H9 (cell line): ENCODE measurements around the gene ABHD1. TPM values are rescaled to one million over a fixed set of nuclear protein-coding genes. Genes with fewer than 3 reads are reported as not detected.
A peak's percentile ranks its signal among the peaks of the same experiment; 100 is the strongest.

Experiments used
- DNase-seq: peaks from one replicate; pipeline ENCODE4 v3.0.0-alpha.2; 2017
- H2AFZ ChIP-seq: one replicate; pipeline ENCODE4 v1.6.1; 2013; ENCODE audit warnings: mild to moderate bottlenecking, low read length, control low read depth, moderate library complexity
- H2AK5ac ChIP-seq: 2 replicates; pipeline ENCODE4 v1.6.1; 2013; ENCODE audit warnings: low read length, control low read depth, mixed read lengths; ENCODE audit not compliant: insufficient read length
- H2BK120ac ChIP-seq: one replicate; pipeline ENCODE4 v1.6.1; 2013; ENCODE audit warnings: low read depth, mild to moderate bottlenecking, low read length, control low read depth, inconsistent platforms; ENCODE audit not compliant: poor library complexity, severe bottlenecking
- H2BK12ac ChIP-seq: 2 replicates; pipeline ENCODE4 v1.6.1; 2013; ENCODE audit warnings: low read length, control low read depth, mixed read lengths, low read depth; ENCODE audit not compliant: insufficient read length
- H2BK15ac ChIP-seq: 2 replicates; pipeline ENCODE4 v1.6.1; 2013; ENCODE audit warnings: low read depth, low read length, control low read depth
- H2BK20ac ChIP-seq: one replicate; pipeline ENCODE4 v1.6.1; 2013; ENCODE audit warnings: low read depth, mild to moderate bottlenecking, low read length, control low read depth, inconsistent platforms; ENCODE audit not compliant: poor library complexity, severe bottlenecking
- H2BK5ac ChIP-seq: 2 replicates; pipeline ENCODE4 v1.6.1; 2013; ENCODE audit warnings: low read length, control low read depth, mixed read lengths; ENCODE audit not compliant: insufficient read length
- H3K14ac ChIP-seq: 2 replicates; pipeline ENCODE4 v1.6.1; 2013; ENCODE audit warnings: low read length, control low read depth; ENCODE audit not compliant: insufficient read depth
- H3K18ac ChIP-seq: 2 replicates; pipeline ENCODE4 v1.6.1; 2013; ENCODE audit warnings: low read depth, mild to moderate bottlenecking, mixed read lengths, low read length, control low read depth; ENCODE audit not compliant: insufficient read length
- H3K23ac ChIP-seq: 2 replicates; pipeline ENCODE4 v1.6.1; 2013; ENCODE audit warnings: low read length, control low read depth, mixed read lengths, low read depth; ENCODE audit not compliant: insufficient read length
- H3K23me2 ChIP-seq: 2 replicates; pipeline ENCODE4 v1.6.1; 2013; ENCODE audit warnings: low read depth, mild to moderate bottlenecking, mixed read lengths, low read length, control low read depth; ENCODE audit not compliant: insufficient read length, poor library complexity, severe bottlenecking
- H3K27ac ChIP-seq: 2 replicates; pipeline ENCODE4 v1.5.1; 2013; ENCODE audit warnings: low read length, control low read depth, mixed read lengths, low read depth; ENCODE audit not compliant: insufficient read length
- H3K27me3 ChIP-seq: 2 replicates; pipeline ENCODE4 v1.6.1; 2013; ENCODE audit warnings: low read length, control low read depth, inconsistent platforms; ENCODE audit not compliant: insufficient read depth
- H3K4ac ChIP-seq: 2 replicates; pipeline ENCODE4 v1.6.1; 2013; ENCODE audit warnings: low read depth, mild to moderate bottlenecking, control low read depth, inconsistent platforms, low read length, moderate library complexity
- H3K4me1 ChIP-seq: 2 replicates; pipeline ENCODE4 v1.6.1; 2013; ENCODE audit warnings: low read length, control low read depth, inconsistent platforms; ENCODE audit not compliant: insufficient read depth
- H3K4me2 ChIP-seq: 2 replicates; pipeline ENCODE4 v1.6.1; 2013; ENCODE audit warnings: low read length, control low read depth, mixed read lengths; ENCODE audit not compliant: insufficient read length, insufficient read depth
- H3K56ac ChIP-seq: 2 replicates; pipeline ENCODE4 v1.6.1; 2013; ENCODE audit warnings: low read depth, mild to moderate bottlenecking, mixed read lengths, low read length, control low read depth; ENCODE audit not compliant: insufficient read length
- H3K79me1 ChIP-seq: 2 replicates; pipeline ENCODE4 v1.6.1; 2013; ENCODE audit warnings: low read depth, mild to moderate bottlenecking, moderate library complexity, low read length, control low read depth, inconsistent platforms; ENCODE audit not compliant: insufficient read depth, poor library complexity, severe bottlenecking
- H3K79me2 ChIP-seq: 2 replicates; pipeline ENCODE4 v1.6.1; 2013; ENCODE audit warnings: low read length, control low read depth, inconsistent platforms; ENCODE audit not compliant: insufficient read depth
- H3K9ac ChIP-seq: 2 replicates; pipeline ENCODE4 v1.6.1; 2013; ENCODE audit warnings: low read length, control low read depth, mixed read lengths; ENCODE audit not compliant: insufficient read length; ENCODE audit errors: extremely low read depth
- H3K9me3 ChIP-seq: one replicate; pipeline ENCODE4 v1.6.1; 2013; ENCODE audit warnings: low read depth, low read length, inconsistent platforms; ENCODE audit not compliant: control insufficient read depth
- H3T11ph ChIP-seq: one replicate; pipeline ENCODE4 v1.6.1; 2013; ENCODE audit warnings: mild to moderate bottlenecking, low read length, control low read depth, inconsistent platforms
- H4K20me1 ChIP-seq: one replicate; pipeline ENCODE4 v1.6.1; 2013; ENCODE audit not compliant: control insufficient read depth, insufficient read length, insufficient read depth
- H4K5ac ChIP-seq: 2 replicates; pipeline ENCODE4 v1.6.1; 2013; ENCODE audit warnings: low read depth, mild to moderate bottlenecking, mixed read lengths, low read length, control low read depth; ENCODE audit not compliant: insufficient read length
- H4K8ac ChIP-seq: replicated peaks from 2 replicates; pipeline ENCODE4 v1.6.1; 2013; ENCODE audit warnings: low read length, control low read depth, mixed read lengths, low read depth; ENCODE audit not compliant: insufficient read length
- H4K91ac ChIP-seq: 2 replicates; pipeline ENCODE4 v1.6.1; 2013; ENCODE audit warnings: low read depth, mild to moderate bottlenecking, moderate library complexity, mixed read lengths, low read length, control low read depth; ENCODE audit not compliant: insufficient read length
- H3K27ac Mint-ChIP-seq, 3 experiments: 2 replicates in 2 of 3; 3 replicates in 1 of 3; pipeline ENCODE4 v1.8.0; 2020 to 2021; ENCODE audit warnings: mixed read lengths in 3 of 3, mild to moderate bottlenecking in 1 of 3, moderate library complexity in 1 of 3
- H3K27me3 Mint-ChIP-seq: 2 replicates; pipeline ENCODE4 v1.8.0; 2021; ENCODE audit warnings: low read depth, mild to moderate bottlenecking, moderate library complexity, mixed read lengths
- H3K36me3 Mint-ChIP-seq, 3 experiments: 2 replicates in 2 of 3; 3 replicates in 1 of 3; pipeline ENCODE4 v1.8.0; 2020 to 2021; ENCODE audit warnings: low read depth in 3 of 3, mixed read lengths in 3 of 3; ENCODE audit not compliant: insufficient read depth in 1 of 3
- H3K4me1 Mint-ChIP-seq, 2 experiments: 2 replicates each; pipeline ENCODE4 v1.8.0; 2020; ENCODE audit warnings: mixed read lengths in 2 of 2
- H3K4me3 Mint-ChIP-seq, 2 experiments: 2 replicates in 1 of 2; 3 replicates in 1 of 2; pipeline ENCODE4 v1.8.0; 2020 to 2021; ENCODE audit warnings: mild to moderate bottlenecking in 2 of 2, mixed read lengths in 2 of 2, moderate library complexity in 1 of 2
- H3K9me3 Mint-ChIP-seq, 2 experiments: 2 replicates in 1 of 2; 3 replicates in 1 of 2; pipeline ENCODE4 v1.8.0; 2020; ENCODE audit warnings: mild to moderate bottlenecking in 2 of 2, mixed read lengths in 2 of 2, moderate library complexity in 1 of 2
- WGBS: extraction: QIAGEN DNeasy Blood & Tissue Kit; methylation state at CpG from one replicate; pipeline ENCODE4 v1.1.7; 2013; ENCODE audit warnings: missing lambda C conversion rate, low lambda C conversion rate, mixed read lengths; ENCODE audit not compliant: insufficient read length; ENCODE audit errors: extremely low coverage; 5-methylcytosine and 5-hydroxymethylcytosine counted together
- total RNA-seq: library from RNA; stranded (reverse); gene quantifications from 2 replicates; pipeline ENCODE4 v1.2.1, GENCODE V29; 2021
- TF ChIP-seq, protein P1 (sequence below): fragments of 200-600 bp; sonication (generic); conservative IDR thresholded peaks from 3 replicates; pipeline ENCODE4 v1.8.0; 2021; ENCODE audit warnings: antibody characterized with exemption, mild to moderate bottlenecking

Gene ABHD1
- total RNA-seq, 1 experiment from 2014 or later, result 0.31 TPM

DNA sequence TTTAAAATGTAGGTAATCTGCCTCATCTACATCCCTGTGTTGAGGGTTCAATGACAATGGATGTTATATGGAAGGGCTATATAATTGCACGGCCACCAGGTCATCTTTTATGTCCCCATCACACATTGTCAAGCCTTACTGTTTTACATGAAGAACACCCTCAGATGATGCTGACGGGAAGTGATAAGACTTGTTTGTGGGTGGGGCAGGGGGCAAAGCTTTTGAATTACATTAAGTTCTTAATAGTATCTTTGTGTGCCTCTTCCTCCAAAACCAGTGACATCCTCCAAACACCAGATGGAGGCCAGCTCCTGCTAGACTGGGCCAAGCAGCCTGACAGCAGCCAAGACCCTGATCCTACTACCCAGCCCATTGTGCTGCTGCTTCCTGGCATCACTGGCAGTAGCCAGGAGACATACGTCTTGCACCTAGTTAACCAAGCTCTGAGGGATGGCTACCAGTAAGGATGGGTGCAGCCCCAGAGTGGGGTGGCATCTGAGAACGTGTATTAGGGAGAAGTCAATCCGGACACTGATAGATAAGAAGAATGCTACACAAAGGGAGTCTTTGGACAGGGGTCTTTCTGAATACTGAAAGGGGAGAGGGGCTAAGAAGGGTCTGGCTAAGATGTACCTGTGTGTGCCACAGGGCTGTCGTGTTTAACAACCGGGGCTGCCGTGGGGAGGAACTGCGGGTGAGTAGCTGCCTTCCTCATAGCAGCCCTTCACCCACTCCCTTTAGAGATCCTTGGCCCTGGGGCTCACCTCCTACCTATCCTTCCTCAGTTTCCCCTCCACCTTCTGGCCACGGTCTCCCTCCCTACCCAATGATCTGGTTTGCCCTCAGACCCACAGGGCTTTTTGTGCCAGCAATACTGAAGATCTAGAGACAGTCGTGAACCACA is 5.3 kb downstream of the ABHD1 start:
- TF ChIP-seq, protein P1, sequence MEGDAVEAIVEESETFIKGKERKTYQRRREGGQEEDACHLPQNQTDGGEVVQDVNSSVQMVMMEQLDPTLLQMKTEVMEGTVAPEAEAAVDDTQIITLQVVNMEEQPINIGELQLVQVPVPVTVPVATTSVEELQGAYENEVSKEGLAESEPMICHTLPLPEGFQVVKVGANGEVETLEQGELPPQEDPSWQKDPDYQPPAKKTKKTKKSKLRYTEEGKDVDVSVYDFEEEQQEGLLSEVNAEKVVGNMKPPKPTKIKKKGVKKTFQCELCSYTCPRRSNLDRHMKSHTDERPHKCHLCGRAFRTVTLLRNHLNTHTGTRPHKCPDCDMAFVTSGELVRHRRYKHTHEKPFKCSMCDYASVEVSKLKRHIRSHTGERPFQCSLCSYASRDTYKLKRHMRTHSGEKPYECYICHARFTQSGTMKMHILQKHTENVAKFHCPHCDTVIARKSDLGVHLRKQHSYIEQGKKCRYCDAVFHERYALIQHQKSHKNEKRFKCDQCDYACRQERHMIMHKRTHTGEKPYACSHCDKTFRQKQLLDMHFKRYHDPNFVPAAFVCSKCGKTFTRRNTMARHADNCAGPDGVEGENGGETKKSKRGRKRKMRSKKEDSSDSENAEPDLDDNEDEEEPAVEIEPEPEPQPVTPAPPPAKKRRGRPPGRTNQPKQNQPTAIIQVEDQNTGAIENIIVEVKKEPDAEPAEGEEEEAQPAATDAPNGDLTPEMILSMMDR, result no peak
- no peaks in the 10 kb centered on the region for H3K9me3 Mint-ChIP-seq
- H3K4ac ChIP-seq, result no peak overlapping the region
- no peak overlapping the region for H3K23ac ChIP-seq
- H3K14ac ChIP-seq, result no peak overlapping the region
- H3K9me3 ChIP-seq, result no peaks in the 10 kb centered on the region
- no peak overlapping the region for H3K56ac ChIP-seq
- H2BK5ac ChIP-seq, result no peak overlapping the region
- no peak for DNase-seq
- no peak overlapping the region for H2AK5ac ChIP-seq
- peaks cover 2% of the 10 kb centered on the region; the same call in 1 of the 2 replicates for H3K79me2 ChIP-seq
- H3K27me3 ChIP-seq, result no peaks in the 10 kb centered on the region
- no peak overlapping the region for H4K5ac ChIP-seq
- no peaks in the 10 kb centered on the region; the same call in 1 of the 2 replicates for H3K4me1 ChIP-seq
- H3K27ac ChIP-seq, result no peak overlapping the region
- H3K79me1 ChIP-seq, result peaks cover 4% of the 10 kb centered on the region
- peaks cover 11 to 15% of the 10 kb centered on the region in 2 experiments for H3K4me1 Mint-ChIP-seq
- H3T11ph ChIP-seq, result no peak overlapping the region
- H3K4me2 ChIP-seq, result no peak overlapping the region
- peak overlapping the region in 1 of 3 experiments; percentile 11; a peak in 1 of 7 replicates for H3K27ac Mint-ChIP-seq
- no peak overlapping the region for H4K91ac ChIP-seq
- no peak overlapping the region; a peak in 1 of 5 replicates for H3K4me3 Mint-ChIP-seq
- no peak overlapping the region for H4K8ac ChIP-seq
- peaks cover 1% of the 10 kb centered on the region for H3K23me2 ChIP-seq
- H2BK15ac ChIP-seq, result no peak overlapping the region
- peaks cover 9 to 38% (median 34%) of the 10 kb centered on the region in 3 experiments for H3K36me3 Mint-ChIP-seq
- no peak overlapping the region for H3K18ac ChIP-seq
- H2BK12ac ChIP-seq, result no peak overlapping the region
- H3K9ac ChIP-seq, result no peak overlapping the region
- H2BK20ac ChIP-seq, result no peak overlapping the region
- no peak overlapping the region for H2AFZ ChIP-seq
- no peaks in the 10 kb centered on the region for H4K20me1 ChIP-seq
- H3K27me3 Mint-ChIP-seq, result peaks cover 7% of the 10 kb centered on the region
- no peak overlapping the region for H2BK120ac ChIP-seq
- WGBS, result no CpG with 5 or more reads among the region's 11 CpGs
